Measurements from ENCODE around the gene ENOX1.

DNA sequence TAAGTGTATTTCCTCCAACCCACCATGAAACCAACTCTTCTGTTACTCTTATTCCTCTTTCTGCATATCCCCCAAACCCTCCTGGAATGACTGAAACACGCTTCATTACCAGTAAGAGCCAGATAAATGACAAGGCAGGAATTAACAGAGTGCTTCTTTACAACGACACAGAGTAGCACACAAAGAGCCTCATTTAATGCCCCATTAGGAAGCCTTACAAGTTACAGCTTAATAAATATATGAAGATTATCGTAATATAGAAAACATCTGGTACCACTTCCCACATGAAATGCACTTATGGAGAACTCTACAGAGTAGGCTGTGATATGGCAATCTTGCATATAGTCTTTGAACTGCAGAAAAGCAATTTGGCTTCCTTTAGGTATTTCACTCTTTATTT is 116.8 kb downstream of the ENOX1 start:
- TF ChIP-seq, protein P1, sequence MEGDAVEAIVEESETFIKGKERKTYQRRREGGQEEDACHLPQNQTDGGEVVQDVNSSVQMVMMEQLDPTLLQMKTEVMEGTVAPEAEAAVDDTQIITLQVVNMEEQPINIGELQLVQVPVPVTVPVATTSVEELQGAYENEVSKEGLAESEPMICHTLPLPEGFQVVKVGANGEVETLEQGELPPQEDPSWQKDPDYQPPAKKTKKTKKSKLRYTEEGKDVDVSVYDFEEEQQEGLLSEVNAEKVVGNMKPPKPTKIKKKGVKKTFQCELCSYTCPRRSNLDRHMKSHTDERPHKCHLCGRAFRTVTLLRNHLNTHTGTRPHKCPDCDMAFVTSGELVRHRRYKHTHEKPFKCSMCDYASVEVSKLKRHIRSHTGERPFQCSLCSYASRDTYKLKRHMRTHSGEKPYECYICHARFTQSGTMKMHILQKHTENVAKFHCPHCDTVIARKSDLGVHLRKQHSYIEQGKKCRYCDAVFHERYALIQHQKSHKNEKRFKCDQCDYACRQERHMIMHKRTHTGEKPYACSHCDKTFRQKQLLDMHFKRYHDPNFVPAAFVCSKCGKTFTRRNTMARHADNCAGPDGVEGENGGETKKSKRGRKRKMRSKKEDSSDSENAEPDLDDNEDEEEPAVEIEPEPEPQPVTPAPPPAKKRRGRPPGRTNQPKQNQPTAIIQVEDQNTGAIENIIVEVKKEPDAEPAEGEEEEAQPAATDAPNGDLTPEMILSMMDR (IDR thresholded peaks at IDR 0.05; ENCODE audit: low read depth, low read length): no peak
- TF ChIP-seq EZH2phosphoT487 (IDR thresholded peaks at IDR 0.05; ENCODE audit: low read depth): no peak
